Glutamatergic neuron (in vitro differentiated cells): ENCODE measurements around the gene CRTAC1. TPM values are rescaled to one million over a fixed set of nuclear protein-coding genes. Genes with fewer than 3 reads are reported as not detected.

Experiments
- DNase-seq: peaks from one replicate; pipeline ENCODE4 v3.0.0; 2022
- H3K27ac Mint-ChIP-seq: one replicate; pipeline ENCODE4 v1.8.0; 2020; ENCODE audit warnings: mild to moderate bottlenecking, mixed read lengths, inconsistent platforms; ENCODE audit not compliant: unreplicated experiment
- H3K27me3 Mint-ChIP-seq: one replicate; pipeline ENCODE4 v1.8.0; 2020; ENCODE audit warnings: mild to moderate bottlenecking, moderate library complexity, mixed read lengths, inconsistent platforms; ENCODE audit not compliant: unreplicated experiment
- H3K36me3 Mint-ChIP-seq: one replicate; pipeline ENCODE4 v1.8.0; 2020; ENCODE audit warnings: mild to moderate bottlenecking, mixed read lengths, inconsistent platforms; ENCODE audit not compliant: unreplicated experiment
- H3K4me1 Mint-ChIP-seq: one replicate; pipeline ENCODE4 v1.8.0; 2020; ENCODE audit warnings: mild to moderate bottlenecking, low read depth, mixed read lengths, inconsistent platforms; ENCODE audit not compliant: unreplicated experiment
- H3K4me3 Mint-ChIP-seq: one replicate; pipeline ENCODE4 v1.8.0; 2020; ENCODE audit warnings: mild to moderate bottlenecking, mixed read lengths, inconsistent platforms; ENCODE audit not compliant: unreplicated experiment
- H3K9me3 Mint-ChIP-seq: one replicate; pipeline ENCODE4 v1.8.0; 2020; ENCODE audit warnings: mild to moderate bottlenecking, moderate library complexity, mixed read lengths, inconsistent platforms; ENCODE audit not compliant: unreplicated experiment
- total RNA-seq: library from RNA; stranded (reverse); fragmentation: NEBNext Ultra II Directional; extraction: Animal tissue kit (Norgen Biotek cat#: 25700); gene quantifications from one replicate; pipeline ENCODE4 v1.2.1, GENCODE V29; 2021; ENCODE audit not compliant: unreplicated experiment
- TF ChIP-seq, protein P1 (sequence below): fragments of 200-600 bp; sonication (generic); IDR thresholded peaks from one replicate; pipeline ENCODE4 v1.5.0; 2021; ENCODE audit not compliant: partially characterized antibody, unreplicated experiment

The CRTAC1 gene
- total RNA-seq, 1 donor from 2014 or later = 2.5 TPM

GRCh38 chr10:97821308-97822038 lies 208.9 kb downstream of the CRTAC1 start:
- H3K27ac Mint-ChIP-seq = no peak overlapping the region
- H3K27me3 Mint-ChIP-seq = peaks cover 15% of the 10 kb centered on the region
- peaks cover 16% of the 10 kb centered on the region for H3K9me3 Mint-ChIP-seq
- H3K4me3 Mint-ChIP-seq = no peak overlapping the region
- DNase-seq = no peak
- H3K4me1 Mint-ChIP-seq = peaks cover 42% of the 10 kb centered on the region
- TF ChIP-seq, protein P1, sequence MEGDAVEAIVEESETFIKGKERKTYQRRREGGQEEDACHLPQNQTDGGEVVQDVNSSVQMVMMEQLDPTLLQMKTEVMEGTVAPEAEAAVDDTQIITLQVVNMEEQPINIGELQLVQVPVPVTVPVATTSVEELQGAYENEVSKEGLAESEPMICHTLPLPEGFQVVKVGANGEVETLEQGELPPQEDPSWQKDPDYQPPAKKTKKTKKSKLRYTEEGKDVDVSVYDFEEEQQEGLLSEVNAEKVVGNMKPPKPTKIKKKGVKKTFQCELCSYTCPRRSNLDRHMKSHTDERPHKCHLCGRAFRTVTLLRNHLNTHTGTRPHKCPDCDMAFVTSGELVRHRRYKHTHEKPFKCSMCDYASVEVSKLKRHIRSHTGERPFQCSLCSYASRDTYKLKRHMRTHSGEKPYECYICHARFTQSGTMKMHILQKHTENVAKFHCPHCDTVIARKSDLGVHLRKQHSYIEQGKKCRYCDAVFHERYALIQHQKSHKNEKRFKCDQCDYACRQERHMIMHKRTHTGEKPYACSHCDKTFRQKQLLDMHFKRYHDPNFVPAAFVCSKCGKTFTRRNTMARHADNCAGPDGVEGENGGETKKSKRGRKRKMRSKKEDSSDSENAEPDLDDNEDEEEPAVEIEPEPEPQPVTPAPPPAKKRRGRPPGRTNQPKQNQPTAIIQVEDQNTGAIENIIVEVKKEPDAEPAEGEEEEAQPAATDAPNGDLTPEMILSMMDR = no peak
- H3K36me3 Mint-ChIP-seq = no peaks in the 10 kb centered on the region

GRCh38 chr10:97820096-97820704 lies 210.2 kb downstream of the CRTAC1 start:
- Mint-ChIP-seq H3K27me3 (peaks cover 8% of the 10 kb centered on the region), H3K4me3 (no peak overlapping the region), H3K9me3 (peaks cover 6% of the 10 kb centered on the region), H3K27ac (no peak overlapping the region), H3K4me1 (peaks cover 34% of the 10 kb centered on the region), H3K36me3 (no peaks in the 10 kb centered on the region)
- TF ChIP-seq, protein P1 = no peak
- DNase-seq = no peak

DNA sequence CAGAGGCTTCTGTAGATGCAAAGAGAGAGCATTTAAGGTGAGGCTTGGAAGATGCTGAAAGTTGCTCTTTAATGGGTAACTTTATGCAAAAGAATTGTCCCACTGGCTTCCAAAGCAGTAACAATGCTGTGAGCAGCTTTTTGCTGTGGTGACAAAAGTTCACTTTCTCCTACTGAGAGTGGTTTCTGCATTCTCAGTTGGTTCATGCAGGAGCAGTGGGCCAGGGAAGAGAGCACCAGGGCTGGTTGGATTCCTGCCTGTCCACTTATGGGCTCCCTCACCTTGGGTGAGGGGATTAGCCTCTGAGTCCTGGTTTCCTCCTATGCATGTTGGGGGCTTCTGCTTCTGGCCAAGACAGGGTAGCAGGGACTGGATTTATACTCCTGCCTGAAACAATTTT lies 211.8 kb downstream of the CRTAC1 start:
- no peak overlapping the region for H3K27ac Mint-ChIP-seq
- TF ChIP-seq, protein P1 = no peak
- peaks cover 7% of the 10 kb centered on the region for H3K27me3 Mint-ChIP-seq
- DNase-seq = no peak
- no peak overlapping the region for H3K4me3 Mint-ChIP-seq
- H3K36me3 Mint-ChIP-seq = no peaks in the 10 kb centered on the region
- H3K9me3 Mint-ChIP-seq = peaks cover 5% of the 10 kb centered on the region
- peaks cover 29% of the 10 kb centered on the region for H3K4me1 Mint-ChIP-seq

- H3K4me3 Mint-ChIP-seq = peak overlapping the region; percentile 34
- H3K27me3 Mint-ChIP-seq = peaks cover 7% of the 10 kb centered on the region
- TF ChIP-seq, protein P1 = no peak
- H3K36me3 Mint-ChIP-seq = no peaks in the 10 kb centered on the region
- H3K9me3 Mint-ChIP-seq = peaks cover 5% of the 10 kb centered on the region
- peaks cover 29% of the 10 kb centered on the region for H3K4me1 Mint-ChIP-seq
- H3K27ac Mint-ChIP-seq = no peak overlapping the region
- no peak for DNase-seq
Observed at GRCh38 chr10:97816609-97817008, 213.8 kb downstream of the CRTAC1 start.

Other genes with a start within 250 kb of the CRTAC1 start
- 21.5 TPM for gene GOLGA7B, start 180.8 kb downstream of the CRTAC1 start, total RNA-seq
- gene R3HCC1L, start 104.0 kb upstream of the CRTAC1 start, total RNA-seq = 13.6 TPM
- gene LOXL4, start 237.6 kb upstream of the CRTAC1 start, total RNA-seq = 6.1 TPM